Tibial nerve (tissue), 4 donors: ENCODE results near the gene UBE2F. TPM values are rescaled to one million over a fixed set of nuclear protein-coding genes. Genes with fewer than 3 reads are reported as not detected.

Experiments used
- DNase-seq, 2 donors: peaks; one replicate each; pipeline ENCODE4 v3.0.0-alpha.2; 2019; ENCODE audit warnings: low spot score in 2 of 2
- H3K27ac ChIP-seq, 4 donors: fragments of 200-600 bp; sonication (generic) in 3 of 4; one replicate each; pipeline ENCODE4 v1.5.1; 2017 to 2019; ENCODE audit warnings: mild to moderate bottlenecking in 1 of 4
- H3K27me3 ChIP-seq, 2 donors: fragments of 200-600 bp; sonication (generic) in 1 of 2; one replicate each; pipeline versions ENCODE4 v1.5.1 to v1.6.0; 2017 to 2019
- H3K36me3 ChIP-seq, 3 donors: fragments of 200-600 bp; sonication (generic); one replicate each; pipeline ENCODE4 v1.5.1; 2018 to 2019
- H3K4me1 ChIP-seq, 4 donors: fragments of 200-600 bp; sonication (generic) in 3 of 4; one replicate each; pipeline ENCODE4 v1.5.1; 2017 to 2019
- H3K4me3 ChIP-seq, 4 donors: fragments of 200-600 bp; sonication (generic) in 3 of 4; one replicate each; pipeline ENCODE4 v1.5.1; 2017 to 2019; ENCODE audit warnings: mild to moderate bottlenecking in 1 of 4, moderate library complexity in 1 of 4
- H3K9me3 ChIP-seq, 4 donors: fragments of 200-600 bp; sonication (generic) in 3 of 4; one replicate each; pipeline ENCODE4 v1.5.1; 2017 to 2019
- CTCF ChIP-seq, 5 experiments: fragments of 200-600 bp in 3 of 5; fragments of 450-650 bp in 2 of 5; sonication (generic) in 3 of 5; IDR thresholded peaks; one replicate each; pipeline ENCODE4 v1.5.1; 2016 to 2019; ENCODE audit warnings: antibody characterized with exemption in 5 of 5, mild to moderate bottlenecking in 3 of 5, moderate library complexity in 2 of 5
- EP300 ChIP-seq, 2 donors: sonication (generic); formaldehyde crosslinking; IDR thresholded peaks; one replicate each; pipeline ENCODE4 v1.6.1; 2017; ENCODE audit warnings: antibody characterized with exemption in 2 of 2, mild to moderate bottlenecking in 1 of 2
- POLR2A ChIP-seq, 2 donors: fragments of 450-650 bp; IDR thresholded peaks; one replicate each; pipeline ENCODE4 v1.6.1; 2017; ENCODE audit warnings: antibody characterized with exemption in 2 of 2, mild to moderate bottlenecking in 2 of 2, moderate library complexity in 2 of 2
- WGBS, 2 donors: methylation state at CpG; one replicate each; pipeline ENCODE4 v1.1.5; 2018; 5-methylcytosine and 5-hydroxymethylcytosine counted together
- total RNA-seq, 4 donors: library from RNA; depleted of rRNA; stranded (reverse); fragments of >200 nt; gene quantifications; one replicate each; pipeline ENCODE4 v1.1.0, GENCODE V29; 2016

The UBE2F gene
- total RNA-seq, 4 donors from 2014 or later, result 35.1 to 73.8 (median 41.2) TPM

DNA sequence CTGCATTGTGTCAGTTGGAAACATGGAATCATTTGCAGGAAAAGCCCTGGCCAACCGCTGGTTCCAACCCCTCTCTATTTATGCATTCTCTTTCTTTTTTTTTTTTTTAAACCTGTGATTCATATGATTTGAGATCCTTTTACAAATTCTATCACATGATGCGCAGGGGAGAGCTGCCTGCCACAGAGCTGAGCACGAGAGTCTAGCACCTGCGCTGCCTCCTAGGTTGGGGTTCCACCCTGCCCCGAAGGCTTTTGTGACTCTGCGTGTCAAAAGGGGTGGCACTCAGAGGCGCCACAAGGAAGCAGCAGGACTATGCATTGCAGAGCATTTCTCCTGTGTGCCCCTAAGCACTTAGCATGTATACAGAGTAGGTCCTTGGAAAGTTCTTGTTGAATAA, 116.0 kb downstream of the UBE2F start:
- H3K36me3 ChIP-seq, result peaks cover 0 to 71% (median 18%) of the 10 kb centered on the region in 3 donors
- DNase-seq, result no peak
- H3K9me3 ChIP-seq, result no peaks in the 10 kb centered on the region
- H3K27me3 ChIP-seq, result no peaks in the 10 kb centered on the region
- TF ChIP-seq EP300 (IDR thresholded peaks at IDR 0.05), result no peak
- TF ChIP-seq POLR2A (IDR thresholded peaks at IDR 0.05), result no peak
- TF ChIP-seq CTCF (IDR thresholded peaks at IDR 0.05), result no peak
- no peak overlapping the region for H3K4me3 ChIP-seq
- H3K27ac ChIP-seq, result no peak overlapping the region
- WGBS, 2 donors, result 85 to 96% methylated on average over 7 of the region's 7 CpGs
- H3K4me1 ChIP-seq, result no peaks in the 10 kb centered on the region

DNA sequence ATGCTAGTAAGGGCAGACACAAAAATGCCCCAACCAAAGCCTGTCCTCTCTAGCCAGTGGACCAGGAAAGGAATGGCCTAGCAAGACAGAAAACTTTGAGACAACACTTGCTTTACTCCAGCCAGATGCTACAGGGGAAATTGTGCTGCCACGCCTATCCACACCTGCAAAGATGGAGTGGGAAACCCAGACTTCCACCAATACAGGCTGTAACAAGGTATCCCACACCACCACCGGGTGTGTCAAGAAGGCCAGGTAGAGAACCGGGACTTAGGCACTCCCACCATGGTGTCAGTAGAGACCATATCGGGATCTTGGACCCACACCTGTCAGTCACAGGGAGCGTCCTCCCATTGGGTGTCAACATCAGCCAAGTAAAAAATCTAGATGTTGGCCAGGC, 117.1 kb downstream of the UBE2F start:
- Histone ChIP-seq H3K4me3 (no peak overlapping the region), H3K27me3 (no peaks in the 10 kb centered on the region), H3K9me3 (no peaks in the 10 kb centered on the region), H3K4me1 (no peaks in the 10 kb centered on the region), H3K36me3 (peaks cover 0 to 61% (median 18%) of the 10 kb centered on the region in 3 donors), H3K27ac (no peak overlapping the region)
- TF ChIP-seq POLR2A (IDR thresholded peaks at IDR 0.05) (no peak), CTCF (IDR thresholded peaks at IDR 0.05) (no peak), EP300 (IDR thresholded peaks at IDR 0.05) (no peak)
- no peak for DNase-seq
- 94 to 95% methylated on average over 5 of the region's 5 CpGs for WGBS, 2 donors

DNA sequence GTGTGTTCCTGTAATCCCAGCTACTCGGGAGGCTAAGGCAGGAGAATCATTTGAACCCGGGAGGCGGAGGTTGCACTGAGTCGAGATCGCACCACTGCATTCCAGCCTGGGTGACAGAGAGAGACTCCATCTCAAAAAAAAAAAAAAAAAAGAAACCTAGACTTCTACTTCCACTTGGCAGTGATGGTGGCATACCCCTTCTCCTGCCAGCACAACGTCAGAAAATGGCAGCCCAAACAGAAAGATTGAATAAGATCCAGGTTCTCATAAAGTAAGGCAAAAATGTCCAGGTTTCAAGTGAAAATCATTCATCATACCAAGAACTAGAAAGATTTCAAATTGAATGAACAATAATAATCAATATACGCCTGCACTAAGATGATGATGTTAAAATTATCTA, 117.9 kb downstream of the UBE2F start:
- DNase-seq, result no peak
- no peaks in the 10 kb centered on the region for H3K27me3 ChIP-seq
- WGBS, 2 donors, result 90 to 94% methylated on average over 7 of the region's 7 CpGs
- H3K9me3 ChIP-seq, result no peaks in the 10 kb centered on the region
- no peak overlapping the region for H3K4me3 ChIP-seq
- H3K4me1 ChIP-seq, result no peaks in the 10 kb centered on the region
- peaks cover 0 to 54% (median 18%) of the 10 kb centered on the region in 3 donors for H3K36me3 ChIP-seq
- no peak overlapping the region for H3K27ac ChIP-seq
- TF ChIP-seq EP300 (IDR thresholded peaks at IDR 0.05) (no peak), POLR2A (IDR thresholded peaks at IDR 0.05) (no peak), CTCF (IDR thresholded peaks at IDR 0.05) (no peak)

GRCh38 chr2:238085899-238086298, 119.1 kb downstream of the UBE2F start:
- Histone ChIP-seq H3K27ac (no peak overlapping the region), H3K36me3 (peaks cover 0 to 47% (median 18%) of the 10 kb centered on the region in 3 donors), H3K4me1 (no peaks in the 10 kb centered on the region), H3K9me3 (no peaks in the 10 kb centered on the region), H3K4me3 (no peak overlapping the region), H3K27me3 (no peaks in the 10 kb centered on the region)
- TF ChIP-seq EP300 (IDR thresholded peaks at IDR 0.05) (no peak), POLR2A (IDR thresholded peaks at IDR 0.05) (no peak), CTCF (IDR thresholded peaks at IDR 0.05) (no peak)
- DNase-seq, result no peak
- 92 to 95% methylated on average over 3 of the region's 3 CpGs for WGBS, 2 donors

DNA sequence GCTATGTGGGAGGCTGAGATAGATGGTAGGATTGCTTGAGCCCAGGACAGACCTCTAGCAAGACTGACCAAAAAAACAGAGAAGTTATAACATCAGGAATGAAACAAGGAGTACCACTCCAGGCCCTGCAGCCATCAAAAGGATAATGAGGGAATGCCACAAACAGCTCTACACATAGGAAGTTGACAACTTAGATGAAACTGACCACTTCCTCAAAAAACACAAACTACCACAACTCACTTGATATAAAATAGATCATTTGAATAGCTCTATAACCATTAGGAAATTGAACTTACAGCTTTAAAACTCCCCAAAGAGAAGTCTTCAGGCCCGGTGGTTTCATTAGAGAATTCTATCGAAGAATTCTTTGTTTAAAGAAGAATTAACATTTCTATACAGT, 120.4 kb downstream of the UBE2F start:
- DNase-seq, result no peak
- H3K9me3 ChIP-seq, result no peaks in the 10 kb centered on the region
- WGBS, 2 donors, result 79 to 83% methylated on average over 2 of the region's 2 CpGs
- no peaks in the 10 kb centered on the region for H3K27me3 ChIP-seq
- no peak overlapping the region for H3K27ac ChIP-seq
- H3K4me1 ChIP-seq, result no peaks in the 10 kb centered on the region
- TF ChIP-seq POLR2A (IDR thresholded peaks at IDR 0.05), result no peak
- no peak for TF ChIP-seq CTCF (IDR thresholded peaks at IDR 0.05)
- TF ChIP-seq EP300 (IDR thresholded peaks at IDR 0.05), result no peak
- H3K36me3 ChIP-seq, result peaks cover 0 to 47% (median 13%) of the 10 kb centered on the region in 3 donors
- H3K4me3 ChIP-seq, result no peak overlapping the region
